GM18868 (cell line): ENCODE results near the gene SNTG2.

Experiments used
- ATAC-seq: cut with Tn5 transposase; IDR thresholded peaks from one replicate; pipeline ENCODE4 v1.9.1; 2021; ENCODE audit warnings: mild to moderate bottlenecking, moderate library complexity; ENCODE audit not compliant: unreplicated experiment

Gene SNTG2

DNA sequence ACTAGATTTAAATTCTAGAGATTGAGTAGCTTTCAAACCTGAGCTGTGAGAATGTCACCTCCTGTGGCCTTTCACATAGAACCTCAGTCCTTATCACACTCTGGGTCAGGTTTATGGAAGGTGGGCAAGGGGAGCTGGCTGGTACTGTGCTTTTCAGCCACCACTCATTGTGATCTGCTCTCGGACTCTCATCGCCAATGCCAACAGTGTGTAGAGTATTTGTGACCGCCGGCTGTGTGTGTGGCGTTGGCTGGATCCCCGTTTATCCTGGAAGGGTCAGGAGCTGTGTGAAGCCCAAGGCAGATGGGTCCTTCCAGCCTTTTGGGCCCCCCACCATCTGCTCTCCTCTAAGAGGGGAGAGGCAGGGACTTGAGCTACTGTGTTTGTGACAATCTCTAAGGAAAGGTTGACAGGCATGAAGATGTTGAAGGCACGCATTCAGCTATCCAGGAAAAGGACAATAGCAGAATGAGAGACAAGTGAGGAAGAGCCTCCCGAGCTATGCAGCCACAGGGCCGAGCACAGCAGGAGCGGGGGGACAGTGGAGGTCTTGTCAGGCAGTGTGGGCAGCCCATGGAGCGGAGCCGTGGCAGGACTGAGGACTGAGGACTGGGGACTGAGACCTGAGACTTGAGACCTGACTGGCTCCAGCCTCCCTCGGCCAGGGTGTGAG, 355.5 kb downstream of the SNTG2 start:
- ATAC-seq, result no peak

DNA sequence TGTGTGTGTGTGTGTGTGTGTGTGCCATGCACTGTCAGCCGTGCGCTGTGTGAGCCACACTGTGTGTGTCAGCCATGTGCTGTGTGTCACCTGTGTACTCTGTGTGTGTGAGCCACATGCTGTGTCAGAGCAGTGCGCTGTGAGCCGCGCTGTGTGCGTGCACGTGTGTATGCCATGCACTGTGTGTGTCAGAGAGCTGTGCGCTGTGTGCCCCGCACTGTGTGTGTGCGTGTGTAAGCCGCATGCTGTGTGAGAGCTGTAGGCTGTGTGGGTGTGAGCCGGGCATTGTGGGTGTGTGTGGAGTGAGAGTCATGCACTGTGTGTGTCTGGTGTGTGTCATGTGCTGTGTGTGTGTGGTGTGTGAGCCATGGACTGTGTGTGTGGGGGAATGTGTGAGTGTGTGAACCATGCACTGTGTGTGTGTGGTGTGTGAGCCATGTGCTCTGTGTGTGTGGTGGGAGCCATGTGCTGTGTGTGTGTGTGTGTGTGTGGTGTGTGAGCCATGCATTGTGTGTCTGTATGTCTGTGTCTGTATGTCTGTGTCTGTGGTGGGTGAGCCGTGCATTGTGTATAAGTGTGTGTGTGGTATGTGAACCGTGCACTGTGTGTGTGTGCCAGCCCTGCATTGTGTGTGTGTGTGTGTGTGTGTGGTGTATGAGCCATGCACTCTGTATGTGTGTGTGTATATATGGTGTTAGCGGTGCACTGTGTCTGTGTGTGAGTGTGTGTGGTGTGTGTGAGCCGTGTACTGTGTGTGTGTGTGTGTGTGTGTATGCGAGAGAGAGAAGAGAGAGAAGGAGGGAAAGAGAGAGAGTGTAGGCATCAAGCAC, 356.3 kb downstream of the SNTG2 start:
- ATAC-seq, result no peak

DNA sequence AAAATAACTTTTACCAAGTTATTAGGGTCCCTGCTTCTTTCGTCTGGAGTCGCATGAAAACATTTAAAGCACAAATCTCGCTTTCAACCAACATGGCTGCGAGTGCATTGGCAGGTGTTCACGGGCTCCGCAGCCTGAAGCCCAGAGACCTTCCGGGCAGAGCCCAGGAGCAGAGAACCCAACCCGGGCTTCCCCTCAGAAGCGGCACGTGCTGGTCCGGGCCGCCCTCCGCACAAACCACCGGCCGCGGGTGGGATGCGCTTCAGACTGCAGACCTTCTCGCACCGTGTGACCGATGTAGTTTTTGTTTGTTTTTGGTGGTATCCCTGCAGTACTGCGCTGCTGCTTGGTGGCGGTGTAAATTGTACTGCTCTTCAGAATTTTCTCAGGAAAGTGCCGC, 357.0 kb downstream of the SNTG2 start:
- ATAC-seq, result no peak

DNA sequence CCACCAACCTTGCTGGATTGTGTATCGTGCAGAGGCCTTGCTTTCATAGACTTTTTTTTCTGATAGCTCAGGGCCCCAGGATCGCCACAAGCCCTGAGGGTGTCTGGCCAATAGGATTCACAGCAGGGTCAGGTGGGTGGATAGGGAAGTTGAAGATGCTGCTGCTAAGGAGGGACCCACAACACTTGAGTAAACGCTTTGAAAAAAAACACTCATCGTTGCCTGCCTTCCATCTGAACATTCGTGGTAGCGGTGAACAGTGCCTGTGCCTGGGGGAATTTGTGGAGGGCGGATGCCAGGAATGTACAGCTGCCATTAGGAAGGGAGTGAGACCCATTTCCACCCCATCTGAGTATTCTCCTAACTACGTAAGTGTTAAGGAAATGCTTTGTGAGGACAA, 358.0 kb downstream of the SNTG2 start:
- ATAC-seq, result no peak

DNA sequence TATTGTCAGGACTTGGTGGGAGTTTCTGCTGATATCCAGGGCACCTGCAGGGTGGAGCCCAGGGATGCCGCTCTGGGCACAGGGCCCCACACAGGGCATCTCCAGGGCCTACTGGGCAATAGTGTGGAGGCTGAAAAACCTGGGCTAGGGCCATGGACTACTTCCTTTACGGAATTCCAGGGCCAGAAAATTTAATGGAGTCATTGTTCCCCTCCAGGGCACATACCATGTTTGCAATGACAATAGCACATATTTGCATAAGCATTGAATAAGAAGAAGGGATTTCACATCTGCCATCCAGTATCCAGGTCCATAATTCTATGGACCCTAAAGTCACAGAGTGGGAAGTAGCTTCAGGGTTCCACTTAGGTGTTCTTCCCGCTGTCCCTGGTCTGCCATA, 358.9 kb downstream of the SNTG2 start:
- no peak for ATAC-seq

DNA sequence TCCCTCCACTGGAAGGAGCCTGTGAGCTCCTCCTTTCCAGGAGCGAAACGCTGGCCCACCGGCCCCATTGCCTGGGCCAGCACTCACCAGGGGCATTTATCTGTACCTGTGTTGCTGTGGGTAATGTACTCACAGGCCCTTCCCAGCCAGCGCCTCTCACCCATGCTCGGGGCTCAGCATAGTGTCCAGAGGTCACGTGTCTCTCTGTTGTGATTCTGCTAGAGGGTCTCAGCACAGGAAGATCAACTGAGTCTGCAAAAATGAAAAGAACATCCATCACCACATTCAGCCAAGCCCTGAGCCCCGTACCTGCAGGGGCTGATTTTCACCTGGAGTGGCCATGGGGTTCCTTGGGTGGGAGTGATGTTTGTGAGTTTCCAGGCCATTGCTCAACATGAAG, 359.6 kb downstream of the SNTG2 start:
- no peak for ATAC-seq

DNA sequence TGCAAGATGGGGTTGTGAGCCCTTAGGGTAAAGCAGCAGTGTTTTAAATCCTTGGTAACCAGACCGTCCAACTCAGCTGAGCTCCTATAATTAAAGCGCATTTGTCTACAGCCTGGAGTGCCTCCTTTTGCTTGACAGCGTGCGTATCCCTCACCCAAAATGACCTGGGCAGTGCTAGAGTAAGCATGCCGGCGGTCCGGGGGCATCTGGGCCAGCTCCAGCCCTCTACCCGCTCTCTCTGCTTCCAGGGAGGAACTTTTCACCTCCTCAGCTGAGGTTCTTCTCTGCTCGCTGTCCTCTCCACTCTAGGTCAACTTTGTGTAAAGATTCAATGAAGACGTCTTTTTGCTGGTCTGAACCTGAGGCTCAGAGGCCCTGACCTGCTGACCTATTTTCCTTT, 360.2 kb downstream of the SNTG2 start:
- ATAC-seq, result no peak

DNA sequence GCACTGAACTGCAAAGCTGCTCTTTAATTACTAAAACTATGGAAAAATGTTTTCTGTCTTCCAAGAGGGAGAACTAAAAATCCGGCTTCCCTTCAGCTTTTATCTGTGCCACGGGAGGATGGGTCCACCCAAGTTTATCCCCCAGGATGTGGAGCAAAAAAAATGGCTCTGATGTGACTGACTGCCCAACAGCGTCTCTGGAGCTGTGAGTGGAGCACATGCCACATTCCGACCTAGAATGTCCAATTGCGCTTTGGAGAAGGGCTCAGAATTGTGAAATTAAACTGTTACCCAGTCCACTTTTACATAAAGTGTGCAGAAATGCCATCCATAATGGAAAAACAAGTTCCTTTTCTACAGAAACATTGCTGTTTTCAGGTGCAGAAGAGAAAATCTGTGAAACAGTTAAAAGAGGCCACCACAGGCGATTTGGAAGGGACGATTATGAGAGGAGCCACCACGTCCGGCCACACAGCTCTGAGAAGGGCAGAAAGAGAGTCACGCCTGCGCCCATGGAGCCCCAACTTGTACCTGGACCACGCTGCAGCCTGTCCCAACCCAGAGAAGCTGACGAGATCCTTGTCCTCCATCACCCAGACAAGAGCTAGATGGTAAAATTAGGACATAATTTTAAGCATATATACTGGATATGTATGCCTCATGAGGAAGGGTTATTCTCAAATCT, 362.7 kb downstream of the SNTG2 start:
- no peak for ATAC-seq

GRCh38 chr2:1314254-1314653, 363.6 kb downstream of the SNTG2 start:
- no peak for ATAC-seq

- ATAC-seq, result no peak
These were observed 367.8 kb downstream of the SNTG2 start for GRCh38 chr2:1318366-1319009.

GRCh38 chr2:1319393-1319792, 368.7 kb downstream of the SNTG2 start:
- ATAC-seq, result no peak

GRCh38 chr2:1321321-1321720, 370.7 kb downstream of the SNTG2 start:
- ATAC-seq, result no peak

GRCh38 chr2:1324884-1325283, 374.2 kb downstream of the SNTG2 start:
- no peak for ATAC-seq

DNA sequence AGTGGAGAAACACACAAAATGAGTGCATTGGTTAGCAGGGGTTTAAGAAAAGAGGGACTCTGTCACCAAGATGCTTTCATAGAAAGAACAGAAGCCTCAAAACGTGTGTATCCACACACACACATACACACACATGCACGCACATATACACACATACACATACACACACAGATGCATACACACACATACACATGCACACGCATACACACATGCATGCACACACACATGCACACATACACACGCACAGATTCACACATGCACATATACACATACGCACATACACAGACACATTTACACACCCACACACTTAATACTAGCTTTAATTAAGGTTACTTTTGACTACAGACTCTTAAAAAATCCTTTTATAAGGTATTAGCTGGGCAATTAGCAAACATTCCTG, 378.0 kb downstream of the SNTG2 start:
- no peak for ATAC-seq

GRCh38 chr2:1339388-1340140, 388.9 kb downstream of the SNTG2 start:
- ATAC-seq, result no peak

GRCh38 chr2:1340141-1340512, 389.5 kb downstream of the SNTG2 start:
- no peak for ATAC-seq

DNA sequence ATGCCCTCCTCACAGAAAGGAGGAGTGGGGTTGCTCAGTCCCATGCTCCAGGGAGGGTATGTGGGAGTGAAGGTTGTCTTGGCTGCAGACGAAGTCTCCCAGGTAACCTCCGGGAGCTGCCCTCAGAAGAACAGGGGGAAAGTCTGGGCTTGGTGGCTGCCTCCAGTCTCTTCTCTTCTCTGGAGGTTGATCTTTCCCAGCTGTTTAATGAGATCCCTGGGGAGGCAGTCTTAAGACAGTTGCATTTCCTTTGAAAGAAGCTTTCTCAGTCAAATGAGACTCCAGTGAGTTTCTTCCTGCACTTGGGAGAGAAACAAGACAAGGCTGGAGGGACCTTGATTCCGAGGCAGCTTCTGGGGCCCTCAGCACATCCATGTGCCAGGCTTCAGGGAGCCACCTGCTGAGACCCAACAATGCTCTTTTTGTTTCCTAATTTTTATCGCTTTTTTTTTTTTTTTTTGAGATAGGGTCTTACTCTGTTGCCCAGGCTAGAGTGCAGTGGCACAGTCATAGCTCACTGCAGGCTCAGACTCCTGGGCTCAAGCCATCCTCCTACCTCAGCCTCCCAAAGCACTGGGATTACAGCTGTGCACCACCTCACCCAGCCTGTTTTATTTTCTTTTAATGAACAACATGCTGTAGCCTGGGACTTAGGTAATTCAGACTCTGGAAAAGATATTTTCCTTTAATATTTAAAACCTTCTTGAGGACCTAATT, 390.9 kb downstream of the SNTG2 start:
- no peak for ATAC-seq

DNA sequence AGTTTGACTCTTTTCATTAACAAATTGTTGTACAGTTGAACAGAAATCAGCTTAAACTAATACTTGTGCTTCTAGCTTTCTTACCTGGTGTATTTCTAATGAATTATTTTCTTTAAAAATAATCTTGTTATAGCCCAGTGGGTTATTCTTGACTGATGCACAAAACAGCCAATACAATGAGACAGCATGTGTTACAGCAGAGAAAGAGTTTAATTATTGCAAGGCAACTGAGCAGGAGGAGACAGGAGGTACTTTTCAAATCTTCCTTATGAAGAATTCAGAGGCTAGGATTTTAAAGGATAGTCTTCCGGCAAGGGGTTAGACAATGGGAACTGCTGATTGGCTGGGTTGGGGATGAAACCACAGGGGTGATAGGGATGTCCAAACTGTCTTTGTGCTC, 398.1 kb downstream of the SNTG2 start:
- ATAC-seq, result no peak

DNA sequence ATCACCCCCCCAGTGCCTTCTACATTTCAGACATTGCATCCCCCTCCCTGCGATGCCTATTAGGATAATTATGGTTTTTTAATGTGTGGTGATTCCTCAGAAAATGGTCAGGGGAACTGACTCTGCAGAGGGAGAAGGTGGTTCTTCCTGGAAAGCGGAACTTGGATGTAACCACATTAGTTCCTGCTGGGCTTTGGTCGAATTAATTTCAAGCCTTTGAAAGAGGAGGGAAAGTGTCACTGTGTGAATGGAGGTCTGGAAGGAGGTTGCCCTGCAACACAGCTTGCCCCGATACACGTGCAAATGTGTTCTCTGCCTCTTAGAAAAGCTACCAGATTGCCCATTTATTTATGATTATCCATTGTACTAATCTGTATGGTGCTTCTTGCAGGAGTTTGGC, 399.5 kb downstream of the SNTG2 start:
- no peak for ATAC-seq

DNA sequence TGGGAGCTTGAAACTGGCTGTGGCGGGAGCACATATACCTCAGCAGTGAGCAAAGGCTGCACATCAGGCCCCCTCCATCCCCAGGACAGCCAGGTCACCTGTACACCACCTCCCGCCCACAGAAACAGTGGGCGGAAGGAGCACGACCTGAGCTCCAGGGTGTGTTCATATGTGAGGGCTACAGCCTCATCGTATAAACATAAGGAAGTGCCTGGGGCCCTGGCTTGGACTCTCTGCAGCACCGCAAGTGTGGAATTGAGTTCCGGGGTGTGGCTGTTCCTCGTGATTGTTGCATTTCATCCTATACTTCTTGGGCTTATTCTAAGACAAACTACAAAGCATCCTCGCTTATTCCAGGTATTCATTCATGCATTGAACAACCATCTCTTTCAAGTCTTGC, 402.5 kb downstream of the SNTG2 start:
- no peak for ATAC-seq
